Endothelial cell of umbilical vein (primary cell): ENCODE data around the gene LIN28B. TPM values are rescaled to one million over a fixed set of nuclear protein-coding genes. Genes with fewer than 3 reads are reported as not detected.

Experiments used
- BruUV-seq: library from RNA; stranded (reverse); fragments of 400-500 nt; replicated peaks from 2 replicates; lab custom pipeline; 2021; lab: Mats Ljungman, UMichigan
- CTCF ChIA-PET: fragments of 300-600, 350-600 bp; sonication (Branson Sonifier 250); formaldehyde crosslinking; loops from one replicate; lab custom pipeline; 2021; ENCODE audit warnings: antibody characterized with exemption, inconsistent platforms; lab: Charles Lee
- POLR2A ChIA-PET: fragments of 300-600, 350-600 bp; sonication (Branson Sonifier 250); formaldehyde crosslinking; loops from one replicate; lab custom pipeline; 2021; ENCODE audit warnings: antibody characterized with exemption, inconsistent platforms; lab: Charles Lee
- DNase-seq: peaks from one replicate; pipeline ENCODE4 v3.0.0-alpha.2; 2011; ENCODE audit warnings: low read depth, low spot score
- FAIRE-seq: peaks from 2 replicates; lab custom pipeline; 2011; peaks lifted over from hg19 to GRCh38; lab: Jason Lieb, UNC
- H2AFZ ChIP-seq: 2 replicates; pipeline ENCODE4 v1.6.0; 2012; ENCODE audit warnings: low read depth, low read length, control low read depth, inconsistent platforms
- H3K27ac ChIP-seq: 2 replicates; pipeline ENCODE4 v1.5.1; 2011; ENCODE audit warnings: low read depth, mild to moderate bottlenecking, control low read depth, low read length, moderate library complexity; ENCODE audit not compliant: insufficient read depth
- H3K27me3 ChIP-seq, 2 experiments: 2 replicates each; pipeline versions ENCODE4 v1.6.0 to v1.6.1; 2011; ENCODE audit warnings: low read length in 2 of 2, mixed read lengths in 1 of 2; ENCODE audit not compliant: control insufficient read depth in 2 of 2, insufficient read depth in 2 of 2
- H3K36me3 ChIP-seq, 2 experiments: 2 replicates in 1 of 2; 3 replicates in 1 of 2; pipeline ENCODE4 v1.5.1; 2011; ENCODE audit warnings: low read length in 2 of 2, mild to moderate bottlenecking in 1 of 2, moderate library complexity in 1 of 2; ENCODE audit not compliant: control insufficient read depth in 2 of 2, insufficient read depth in 2 of 2; ENCODE audit errors: extremely low read depth in 1 of 2
- H3K4me1 ChIP-seq: 3 replicates; pipeline ENCODE4 v1.5.1; 2011; ENCODE audit warnings: mild to moderate bottlenecking, low read length; ENCODE audit not compliant: control insufficient read depth, insufficient read depth; ENCODE audit errors: extremely low read depth
- H3K4me2 ChIP-seq: 2 replicates; pipeline ENCODE4 v1.6.1; 2011; ENCODE audit warnings: low read length, control low read depth, mixed read lengths; ENCODE audit not compliant: insufficient read depth
- H3K4me3 ChIP-seq, 3 experiments: fragments of 200-600 bp in 1 of 3; sonication (generic), shearing (Covaris generic) in 1 of 3; replicated peaks in 1 of 3; 2 replicates each; pipeline ENCODE4 v1.5.1; 2011 to 2016; ENCODE audit warnings: control low read depth in 3 of 3, low read length in 3 of 3, mild to moderate bottlenecking in 2 of 3, inconsistent platforms in 1 of 3, low read depth in 1 of 3, moderate library complexity in 1 of 3; ENCODE audit not compliant: insufficient read depth in 1 of 3
- H3K79me2 ChIP-seq: 2 replicates; pipeline ENCODE4 v1.6.0; 2012; ENCODE audit warnings: low read length, inconsistent platforms; ENCODE audit not compliant: control insufficient read depth, insufficient read depth
- H3K9ac ChIP-seq: replicated peaks from 2 replicates; pipeline ENCODE3; 2011; ENCODE audit warnings: low read length, control low read depth; ENCODE audit not compliant: insufficient read depth; ENCODE audit errors: extremely low read depth
- H3K9me1 ChIP-seq: replicated peaks from 3 replicates; pipeline ENCODE4 v1.6.0; 2011; ENCODE audit warnings: mild to moderate bottlenecking, low read length; ENCODE audit not compliant: control insufficient read depth, insufficient read depth; ENCODE audit errors: extremely low read depth
- H3K9me3 ChIP-seq: replicated peaks from 2 replicates; pipeline ENCODE4 v1.5.1; 2012; ENCODE audit warnings: low read length, inconsistent platforms; ENCODE audit not compliant: control insufficient read depth, insufficient read depth
- H4K20me1 ChIP-seq: replicated peaks from 2 replicates; pipeline ENCODE3; 2011; ENCODE audit warnings: mild to moderate bottlenecking, low read length; ENCODE audit not compliant: control insufficient read depth, insufficient read depth; ENCODE audit errors: extremely low read depth
- CTCF ChIP-seq, 2 donors: IDR thresholded peaks; 1 replicate in 1 of 2; 2 replicates in 1 of 2; pipeline ENCODE4 v1.5.1; 2011; ENCODE audit warnings: low read length in 2 of 2, mild to moderate bottlenecking in 2 of 2, moderate library complexity in 2 of 2, control low read depth in 1 of 2, inconsistent platforms in 1 of 2, low read depth in 1 of 2; ENCODE audit not compliant: insufficient read depth in 1 of 2; ENCODE audit errors: extremely low read depth in 1 of 2
- EZH2 ChIP-seq: IDR thresholded peaks from 2 replicates; pipeline ENCODE4 v1.6.1; 2012; ENCODE audit warnings: borderline replicate concordance, low read depth, mild to moderate bottlenecking, moderate library complexity, low read length, inconsistent platforms; ENCODE audit not compliant: severe bottlenecking
- FOS ChIP-seq: IDR thresholded peaks from 2 replicates; pipeline ENCODE4 v1.6.1; 2011; ENCODE audit warnings: mild to moderate bottlenecking, low read length, moderate library complexity, borderline replicate concordance; ENCODE audit not compliant: insufficient read depth
- GATA2 ChIP-seq: IDR thresholded peaks from 2 replicates; pipeline ENCODE4 v1.7.0; 2011; ENCODE audit warnings: low read depth, mild to moderate bottlenecking, moderate library complexity, mixed read lengths, low read length; ENCODE audit not compliant: insufficient read length, insufficient read depth
- JUN ChIP-seq: IDR thresholded peaks from 2 replicates; pipeline ENCODE4 v1.6.1; 2011; ENCODE audit warnings: borderline replicate concordance, low read depth; ENCODE audit not compliant: insufficient read length, insufficient read depth
- MAX ChIP-seq: IDR thresholded peaks from 2 replicates; pipeline ENCODE4 v1.6.1; 2011; ENCODE audit not compliant: insufficient read depth, insufficient read length
- MYC ChIP-seq: IDR thresholded peaks from one replicate; pipeline ENCODE4 v1.6.1; 2011; ENCODE audit warnings: mild to moderate bottlenecking, low read depth, low read length
- POLR2A ChIP-seq: IDR thresholded peaks from 2 replicates; pipeline ENCODE4 v1.6.1; 2012; ENCODE audit warnings: low read depth, mild to moderate bottlenecking, control low read depth, low read length
- POLR2AphosphoS5 ChIP-seq: IDR thresholded peaks from 2 replicates; pipeline ENCODE4 v1.6.1; 2012; ENCODE audit warnings: low read depth, mild to moderate bottlenecking, control low read depth, low read length, moderate library complexity; ENCODE audit not compliant: insufficient read depth
- dilution Hi-C: fragments of 300-500 bp; cut with MboI; formaldehyde crosslinking; loops from one replicate; pipeline ENCODE4 v1.15.0; 2019; ENCODE audit warnings: low sequenced_read_pairs; ENCODE audit not compliant: extremely low pct_ligation_motif_present
- intact Hi-C: fragments of 100-400 bp; cut with micrococcal nuclease; formaldehyde crosslinking; loops from one replicate; pipeline ENCODE4 v1.10.0; 2022
- polyA plus RNA-seq, 4 experiments: library from polyadenylated mRNA; depleted of rRNA in 3 of 4; stranded (reverse) in 3 of 4; unstranded in 1 of 4; fragments of >200 nt; gene quantifications; 2 replicates each; pipeline versions ENCODE4 v1.2.1 to v1.2.3, GENCODE V29; 2011 to 2012; ENCODE audit warnings: missing spikeins in 1 of 4
- total RNA-seq: library from RNA; stranded (reverse); gene quantifications from 2 replicates; pipeline ENCODE4 v1.2.3, GENCODE V29; 2021

The LIN28B gene
- total and polyA plus RNA-seq, 2 donors (not counting 3 experiments of a cell fraction or from before 2014, with no cell fraction given), result not detected

- no peaks in the 10 kb centered on the region for H3K36me3 ChIP-seq
- no TSS peak for BruUV-seq
- TF ChIP-seq GATA2 (no peak), JUN (no peak), MYC (no peak)
- intact Hi-C loops, result loop anchor here (10.0 kb wide), 1 partner anchor 155 kb away; no protein-coding TSS in a partner anchor
- ChIA-PET CTCF (interaction anchor here (1.4 to 2.5 kb wide), 3 partner anchors 23 to 293 kb away, joined by 3 to 9 read pairs (median 6); partner anchors contain the start of gene PREP), POLR2A (interaction anchor here (0.5 kb wide), 1 partner anchor 18 kb away, joined by 4 read pairs; no protein-coding TSS in a partner anchor)
- no peaks in the 10 kb centered on the region for H4K20me1 ChIP-seq
- no peak overlapping the region for H3K27ac ChIP-seq
- FAIRE-seq (no peak), DNase-seq (no peak)
- H3K79me2 ChIP-seq, result no peaks in the 10 kb centered on the region
- H3K27me3 ChIP-seq, result no peaks in the 10 kb centered on the region
- no peaks in the 10 kb centered on the region for H3K9me1 ChIP-seq
- no peak overlapping the region for H3K9ac ChIP-seq
- H3K4me2 ChIP-seq, result no peak overlapping the region
- H3K4me3 ChIP-seq, result no peak overlapping the region
- dilution Hi-C loops, result loop anchor here (25.0 kb wide), 1 partner anchor 177 kb away; no protein-coding TSS in a partner anchor
- H3K4me1 ChIP-seq, result no peaks in the 10 kb centered on the region
- H2AFZ ChIP-seq, result no peak overlapping the region
- no peaks in the 10 kb centered on the region for H3K9me3 ChIP-seq
These were observed 153.3 kb downstream of the LIN28B start for GRCh38 chr6:105109955-105110895.

GRCh38 chr6:105111105-105111504, 154.2 kb downstream of the LIN28B start:
- Histone ChIP-seq H3K27me3 (no peaks in the 10 kb centered on the region), H3K79me2 (no peaks in the 10 kb centered on the region), H3K27ac (no peak overlapping the region), H3K9me3 (no peaks in the 10 kb centered on the region), H3K4me1 (no peaks in the 10 kb centered on the region), H3K4me3 (no peak overlapping the region), H2AFZ (no peak overlapping the region), H3K4me2 (no peak overlapping the region), H3K36me3 (no peaks in the 10 kb centered on the region), H4K20me1 (no peaks in the 10 kb centered on the region), H3K9me1 (no peaks in the 10 kb centered on the region), H3K9ac (no peak overlapping the region)
- intact Hi-C loops (no loop called here), dilution Hi-C loops (loop anchor here (25.0 kb wide), 1 partner anchor 176 kb away; no protein-coding TSS in a partner anchor)
- DNase-seq, result no peak
- BruUV-seq, result no TSS peak
- no peak for FAIRE-seq
- CTCF ChIA-PET, result interaction anchor here (1.1 to 2.5 kb wide), 4 partner anchors 23 to 292 kb away, joined by 3 to 9 read pairs (median 4); partner anchors contain the start of gene PREP
- TF ChIP-seq CTCF (IDR thresholded peaks at IDR 0.05; ENCODE audit: extremely low read depth in 1 of 2, insufficient read depth in 1 of 2, low read depth in 1 of 2, low read length in 2 of 2) (no peak), POLR2A (no peak), EZH2 (no peak), GATA2 (no peak), FOS (no peak), MAX (no peak), POLR2AphosphoS5 (no peak), MYC (no peak), JUN (no peak)
- POLR2A ChIA-PET, result interaction anchor here (0.5 kb wide), 1 partner anchor 19 kb away, joined by 4 read pairs; no protein-coding TSS in a partner anchor
